Measurements from ENCODE around the gene TBXA2R. TPM values are rescaled to one million over a fixed set of nuclear protein-coding genes. Genes with fewer than 3 reads are reported as not detected.

The TBXA2R gene
- total RNA-seq, 1 donor from 2014 or later, result 1.9 TPM

DNA sequence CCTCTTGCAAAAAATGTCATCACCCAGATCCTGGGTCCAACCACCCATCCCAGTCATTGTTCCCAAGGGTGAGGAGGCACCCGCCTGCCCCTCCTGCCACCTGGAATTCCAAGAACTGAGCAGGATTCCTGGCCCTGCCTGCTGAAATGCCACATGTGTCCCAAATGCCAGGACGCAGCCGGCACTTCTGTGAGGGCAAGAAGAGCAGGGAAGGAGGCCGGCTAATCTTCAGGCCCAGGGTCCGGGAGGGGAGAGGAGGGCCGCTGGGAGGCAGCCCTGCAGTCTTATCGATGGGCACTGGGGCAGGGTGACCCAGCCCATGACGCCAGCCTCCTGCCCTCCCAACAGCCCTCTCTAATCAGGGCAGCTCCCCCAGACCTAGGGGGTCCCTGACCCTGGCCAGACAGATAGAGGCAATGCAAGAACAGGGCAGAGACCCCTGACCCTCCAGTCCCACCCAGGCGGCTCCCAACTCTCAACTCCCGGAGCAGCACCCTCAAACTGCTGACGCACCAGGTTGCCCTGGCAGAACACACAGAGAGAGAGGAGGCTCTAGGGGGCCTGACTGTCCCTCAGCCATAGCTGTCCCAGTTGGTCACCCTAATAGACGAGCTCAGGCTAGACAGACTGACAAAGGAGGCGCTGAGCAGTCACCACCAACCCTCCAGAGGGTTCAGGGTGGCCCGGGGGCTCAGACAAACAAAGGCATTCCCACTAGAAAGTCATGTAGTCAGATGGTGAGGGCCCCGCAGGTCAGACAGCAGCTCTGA is 50.8 kb downstream of the TBXA2R start:
- DNase-seq (ENCODE audit: low spot score), result no peak

DNA sequence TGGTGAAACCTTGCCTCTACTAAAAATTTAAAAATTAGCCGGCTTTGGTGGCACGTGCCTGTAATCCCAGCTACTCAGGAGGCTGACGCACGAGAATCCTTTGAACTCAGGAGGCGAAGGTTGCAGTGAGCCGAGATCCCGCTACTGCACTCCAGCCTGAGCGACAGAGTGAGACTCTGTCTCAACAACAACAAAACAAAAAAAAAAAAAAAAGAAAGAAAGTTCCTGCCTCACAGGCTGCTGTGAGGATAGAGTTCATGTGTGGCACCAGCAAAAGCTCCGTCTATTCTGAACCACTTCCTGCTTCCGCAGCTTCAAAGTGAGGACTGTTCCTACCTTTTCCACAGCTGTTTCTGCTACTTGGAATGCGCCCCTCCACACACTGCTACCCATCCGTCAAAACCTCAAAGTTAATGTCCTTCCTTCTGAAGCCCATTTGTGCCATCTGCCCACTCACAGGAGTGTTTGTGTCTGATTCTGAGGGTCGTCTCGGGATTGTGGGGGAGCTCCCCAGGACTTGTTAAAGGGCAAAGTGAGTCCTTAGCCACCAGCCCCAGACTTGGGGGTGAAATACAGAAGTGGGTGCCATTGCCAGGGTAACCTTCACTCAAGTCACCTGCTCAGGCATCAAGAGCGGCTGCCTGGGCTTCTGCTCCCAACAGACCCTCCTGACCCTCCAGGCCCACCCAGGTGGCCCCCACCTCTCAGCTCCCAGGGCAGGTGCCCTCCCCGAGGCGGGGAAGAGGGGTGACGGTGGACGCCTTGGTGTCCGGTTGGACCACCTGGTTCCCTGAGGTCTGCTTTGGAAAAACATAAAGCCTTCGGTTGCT is 52.2 kb downstream of the TBXA2R start:
- no peak for DNase-seq (ENCODE audit: low spot score)

DNA sequence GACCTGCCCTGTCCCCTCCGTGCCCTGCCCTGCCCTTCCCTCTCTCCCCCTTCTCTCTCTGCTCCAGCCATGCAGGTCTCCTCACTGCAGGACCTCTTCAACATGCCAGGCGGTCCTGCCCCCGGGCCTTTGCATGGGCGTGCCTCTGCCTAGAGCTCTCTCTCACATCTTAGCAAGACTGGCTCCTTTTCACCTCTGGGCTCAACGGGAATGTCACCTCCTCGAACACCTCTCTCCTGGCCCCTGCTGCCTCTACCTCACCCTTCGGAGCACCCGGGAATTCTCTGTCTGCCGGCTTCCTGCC is 54.9 kb downstream of the TBXA2R start:
- no peak for DNase-seq (ENCODE audit: low spot score)

DNA sequence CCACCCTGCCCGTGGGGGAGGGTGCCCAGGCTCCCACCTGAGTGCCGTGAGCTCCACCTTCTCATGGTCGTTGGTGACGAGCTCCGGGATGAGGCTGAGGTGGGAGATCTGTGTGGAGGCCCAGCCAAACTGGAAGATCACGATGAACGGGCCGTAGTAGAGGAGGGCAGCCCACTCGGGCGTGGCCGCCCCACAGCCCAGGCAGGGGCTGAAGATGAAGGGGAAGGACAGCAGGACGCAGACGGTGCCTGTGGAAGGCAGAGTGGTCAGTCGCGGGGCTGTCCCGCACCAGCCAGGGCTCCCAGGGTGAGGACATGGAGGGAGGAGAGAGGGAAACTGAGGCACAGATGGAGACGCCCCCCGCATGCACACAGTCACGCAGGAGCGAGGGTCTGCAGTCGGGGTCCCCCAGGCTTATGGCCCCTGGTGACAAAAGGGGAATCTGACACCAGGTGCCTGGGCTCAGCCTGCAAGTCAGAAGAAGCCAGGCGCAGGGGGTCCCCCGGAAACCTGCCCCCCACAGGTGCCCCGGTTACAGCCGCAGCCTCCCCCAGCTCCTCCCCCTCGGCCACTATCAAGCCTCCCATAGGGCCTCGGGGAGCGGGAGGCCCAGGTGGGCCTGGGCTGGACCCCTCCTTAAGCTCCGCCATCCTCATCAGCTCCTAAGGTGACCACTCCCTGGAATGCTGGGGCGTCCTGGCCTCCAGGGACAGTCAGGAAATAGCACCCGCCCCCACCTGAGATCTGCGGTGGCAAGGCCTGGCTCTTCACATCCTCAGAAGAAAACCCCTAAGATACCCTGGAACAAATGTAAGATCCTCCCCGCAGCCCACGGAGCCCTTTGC is 55.5 kb downstream of the TBXA2R start:
- no peak for DNase-seq (ENCODE audit: low spot score)

DNA sequence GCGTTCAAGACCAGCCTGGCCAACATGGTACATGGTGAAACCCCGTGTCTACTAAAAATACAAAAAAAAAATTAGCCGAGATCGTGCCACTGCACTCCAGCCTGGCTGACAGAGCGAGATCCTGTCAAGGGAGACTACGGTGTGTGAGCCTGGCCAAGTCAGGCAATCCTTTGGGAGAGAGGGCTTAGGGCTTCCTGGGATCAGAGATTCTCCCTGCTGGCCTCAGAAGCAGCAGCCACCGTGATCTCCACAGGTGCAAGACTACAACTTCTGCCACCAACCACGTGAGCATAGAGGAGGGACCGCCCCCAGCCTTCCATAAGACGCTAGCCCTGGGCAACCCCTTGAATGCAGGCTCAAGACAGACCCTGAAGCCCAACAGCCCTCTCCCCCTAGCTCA is 56.9 kb downstream of the TBXA2R start:
- no peak for DNase-seq (ENCODE audit: low spot score)

DNA sequence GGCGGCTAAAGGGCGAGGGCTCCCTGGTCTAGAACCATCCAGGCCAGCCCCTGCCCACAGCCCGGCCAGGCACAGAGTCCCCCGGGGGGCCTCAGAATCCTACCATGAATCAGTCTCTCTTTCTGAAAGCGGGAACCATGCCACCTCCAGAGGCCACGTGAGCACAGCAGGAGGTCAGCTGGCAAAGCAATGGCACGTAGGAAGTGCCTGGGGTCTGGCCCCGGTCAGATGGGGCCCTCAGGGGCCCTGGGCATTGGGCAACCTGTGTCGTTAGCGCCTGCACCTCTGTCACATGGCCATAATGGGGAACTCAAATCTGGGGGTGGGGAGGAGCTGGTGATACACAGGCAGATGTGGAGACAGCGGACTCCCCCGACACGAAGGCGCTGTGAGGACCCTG is 58.1 kb downstream of the TBXA2R start:
- DNase-seq (ENCODE audit: low spot score), result no peak

DNA sequence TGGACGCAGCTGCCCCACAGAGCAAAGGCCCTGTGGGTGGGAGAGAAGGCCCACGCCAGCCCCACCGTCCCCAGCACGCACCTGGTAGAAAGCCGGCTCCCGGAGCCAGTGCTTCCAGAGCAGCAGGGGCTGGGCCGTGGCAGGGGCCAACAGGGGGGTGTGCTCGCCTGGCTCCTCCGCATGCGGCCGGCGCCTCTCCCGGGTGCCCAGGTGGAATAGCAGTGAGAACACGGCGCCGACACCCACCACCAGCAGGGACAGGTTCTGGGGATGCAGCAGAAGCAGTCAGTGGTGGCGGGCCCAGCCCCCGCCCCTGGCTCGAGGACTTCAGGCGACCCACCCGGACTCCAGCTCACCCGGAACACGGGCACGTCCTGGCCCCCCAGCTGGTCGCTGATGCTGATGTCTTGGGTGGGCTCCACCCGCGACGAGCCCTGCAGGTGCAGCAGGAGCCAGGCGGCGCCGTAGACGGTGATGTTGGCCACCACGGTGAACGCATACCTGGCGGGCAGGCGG is 58.9 kb downstream of the TBXA2R start:
- DNase-seq (ENCODE audit: low spot score), result no peak

DNA sequence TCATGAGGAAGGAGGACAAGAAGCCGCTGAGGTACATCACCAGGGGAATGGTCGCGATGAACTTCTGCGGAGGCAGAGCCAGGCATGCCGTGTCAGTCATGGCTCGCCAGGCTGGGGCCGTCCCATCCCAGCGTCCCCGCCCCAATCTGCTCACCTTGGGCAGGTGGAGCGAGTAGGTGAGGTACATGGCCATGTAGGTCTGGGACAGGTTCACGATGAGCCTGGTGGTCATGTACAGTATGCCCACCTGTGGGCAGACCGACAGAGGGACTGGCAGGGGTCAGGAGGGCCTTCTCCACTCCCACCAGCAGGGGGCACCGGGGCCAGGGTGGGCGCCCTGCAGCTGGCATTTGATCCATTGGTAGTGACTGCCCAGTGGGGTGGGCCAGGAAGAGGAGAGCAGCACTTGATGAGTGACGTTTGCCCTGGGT is 59.4 kb downstream of the TBXA2R start:
- DNase-seq (ENCODE audit: low spot score), result no peak

DNA sequence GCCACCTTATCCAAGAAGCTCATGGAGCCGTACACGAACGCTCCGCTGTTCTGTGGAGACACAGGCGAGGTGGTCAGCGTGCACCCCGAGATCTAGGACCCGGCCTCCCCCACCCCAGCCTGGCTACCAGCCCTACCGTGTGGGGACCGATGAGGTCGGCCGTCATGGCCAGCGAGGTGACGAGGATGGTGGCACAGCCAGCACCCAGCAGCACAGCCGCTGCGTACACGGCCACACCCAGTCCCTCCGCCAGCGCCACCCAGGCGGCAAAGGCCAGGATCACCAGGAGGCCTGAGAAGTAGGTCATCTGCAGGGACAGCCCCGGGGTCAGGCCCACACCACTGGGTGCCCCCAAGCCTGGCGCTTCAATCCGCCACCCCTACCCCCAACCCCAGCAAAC is 60.6 kb downstream of the TBXA2R start:
- no peak for DNase-seq (ENCODE audit: low spot score)

DNA sequence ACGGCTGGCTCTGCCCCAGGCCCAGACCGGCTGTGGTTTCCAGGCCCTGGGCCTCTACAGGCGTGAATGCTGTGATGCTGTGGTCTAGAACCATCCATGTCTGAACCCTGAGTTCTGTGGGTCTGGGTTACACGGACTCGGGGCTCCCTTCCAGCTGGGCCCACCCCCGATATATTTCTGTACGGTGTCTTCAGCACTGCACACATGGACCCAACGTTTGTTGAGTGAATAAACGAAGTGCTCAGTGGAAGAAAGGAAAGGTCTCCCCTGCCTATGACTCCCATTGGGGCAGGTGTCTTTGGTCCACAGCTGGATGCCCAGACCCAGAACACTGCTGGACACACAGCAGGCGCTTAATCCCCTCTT is 61.0 kb downstream of the TBXA2R start:
- no peak for DNase-seq (ENCODE audit: low spot score)

DNA sequence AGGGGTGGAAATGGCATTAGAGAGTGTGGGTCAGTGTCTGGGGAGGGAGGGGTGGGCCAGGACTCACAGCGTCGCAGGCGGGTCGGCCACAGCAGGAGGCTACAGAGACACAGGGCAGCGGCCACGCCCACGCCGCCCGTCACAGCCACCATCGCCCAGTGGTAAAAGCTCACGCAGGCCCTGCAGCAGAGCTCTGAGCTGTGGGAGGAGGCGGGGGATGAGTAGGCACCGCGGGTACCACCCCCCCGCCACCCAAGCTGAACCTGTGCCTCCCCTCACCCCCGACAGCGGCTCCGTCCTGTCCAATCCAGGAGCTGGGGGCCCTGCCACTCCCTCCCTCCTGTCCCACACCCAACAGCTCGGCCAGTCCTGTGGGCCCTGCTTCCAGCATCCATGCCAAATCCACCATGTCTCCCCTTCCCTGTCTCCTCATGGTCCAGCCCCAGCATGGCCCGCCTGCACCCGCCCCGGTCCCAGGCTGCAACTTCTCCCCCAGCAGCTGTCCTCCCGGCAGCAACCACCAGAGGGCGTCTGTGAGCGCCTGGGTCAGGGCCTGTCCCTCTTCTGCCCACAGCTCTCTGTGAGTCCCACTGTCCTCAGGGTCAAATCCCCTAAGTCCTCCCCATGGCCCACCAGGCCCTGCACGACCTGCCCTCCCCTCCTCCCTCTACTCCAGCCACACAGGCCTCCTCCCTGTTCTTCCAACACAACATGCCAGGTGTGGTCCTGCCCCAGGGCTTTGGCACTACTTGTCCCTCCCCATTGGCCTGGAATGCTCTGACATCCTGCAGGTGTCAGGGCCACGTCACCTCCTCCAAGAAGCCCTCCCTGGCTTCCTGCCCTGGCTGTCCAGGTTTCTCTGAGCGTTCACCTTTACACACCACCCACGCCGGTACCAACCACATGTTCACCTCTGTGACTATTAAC is 61.7 kb downstream of the TBXA2R start:
- DNase-seq (ENCODE audit: low spot score), result no peak

Other genes starting within 250 kb of the TBXA2R start
- 37.3 TPM for gene NFIC, start 240.3 kb downstream of the TBXA2R start, total RNA-seq (ENCODE audit: insufficient read depth, low replicate concordance)
- not detected for gene SMIM24, start 126.3 kb downstream of the TBXA2R start, total RNA-seq (ENCODE audit: insufficient read depth, low replicate concordance)
- not detected for gene SMIM44, start 123.4 kb downstream of the TBXA2R start, total RNA-seq (ENCODE audit: insufficient read depth, low replicate concordance)
- 7.7 TPM for gene DOHH, start 106.2 kb downstream of the TBXA2R start, total RNA-seq (ENCODE audit: insufficient read depth, low replicate concordance)
- 27.7 TPM for gene FZR1, start 100.6 kb downstream of the TBXA2R start, total RNA-seq (ENCODE audit: insufficient read depth, low replicate concordance)
- gene TEKTIP1, start 67.7 kb downstream of the TBXA2R start, total RNA-seq (ENCODE audit: insufficient read depth, low replicate concordance), result not detected
- gene MFSD12, start 49.3 kb downstream of the TBXA2R start, total RNA-seq (ENCODE audit: insufficient read depth, low replicate concordance), result 69.6 TPM
- gene HMG20B, start 33.9 kb downstream of the TBXA2R start, total RNA-seq (ENCODE audit: insufficient read depth, low replicate concordance), result 38.5 TPM
- 0.24 TPM for gene GIPC3, start 21.4 kb downstream of the TBXA2R start, total RNA-seq (ENCODE audit: insufficient read depth, low replicate concordance)
- gene CACTIN, start 19.9 kb upstream of the TBXA2R start, total RNA-seq (ENCODE audit: insufficient read depth, low replicate concordance), result 17.1 TPM
- 25.0 TPM for gene PIP5K1C, start 93.6 kb upstream of the TBXA2R start, total RNA-seq (ENCODE audit: insufficient read depth, low replicate concordance)
- gene TJP3, start 101.5 kb upstream of the TBXA2R start, total RNA-seq (ENCODE audit: insufficient read depth, low replicate concordance), result not detected
- gene APBA3, start 154.8 kb upstream of the TBXA2R start, total RNA-seq (ENCODE audit: insufficient read depth, low replicate concordance), result 33.2 TPM
- gene MRPL54, start 155.8 kb upstream of the TBXA2R start, total RNA-seq (ENCODE audit: insufficient read depth, low replicate concordance), result 29.4 TPM
- gene RAX2, start 165.4 kb upstream of the TBXA2R start, total RNA-seq (ENCODE audit: insufficient read depth, low replicate concordance), result 0.96 TPM
- 0.96 TPM for gene MATK, start 179.5 kb upstream of the TBXA2R start, total RNA-seq (ENCODE audit: insufficient read depth, low replicate concordance)

Data from umbilical cord (tissue), 2 donors.